ENCODE measurements around the gene NOVA2.
"Not testable (repeated sequence)": the region's sequence is repeated elsewhere in the genome, so short reads cannot be mapped to it uniquely, and the experiment has no call there.

NOVA2 gene

DNA sequence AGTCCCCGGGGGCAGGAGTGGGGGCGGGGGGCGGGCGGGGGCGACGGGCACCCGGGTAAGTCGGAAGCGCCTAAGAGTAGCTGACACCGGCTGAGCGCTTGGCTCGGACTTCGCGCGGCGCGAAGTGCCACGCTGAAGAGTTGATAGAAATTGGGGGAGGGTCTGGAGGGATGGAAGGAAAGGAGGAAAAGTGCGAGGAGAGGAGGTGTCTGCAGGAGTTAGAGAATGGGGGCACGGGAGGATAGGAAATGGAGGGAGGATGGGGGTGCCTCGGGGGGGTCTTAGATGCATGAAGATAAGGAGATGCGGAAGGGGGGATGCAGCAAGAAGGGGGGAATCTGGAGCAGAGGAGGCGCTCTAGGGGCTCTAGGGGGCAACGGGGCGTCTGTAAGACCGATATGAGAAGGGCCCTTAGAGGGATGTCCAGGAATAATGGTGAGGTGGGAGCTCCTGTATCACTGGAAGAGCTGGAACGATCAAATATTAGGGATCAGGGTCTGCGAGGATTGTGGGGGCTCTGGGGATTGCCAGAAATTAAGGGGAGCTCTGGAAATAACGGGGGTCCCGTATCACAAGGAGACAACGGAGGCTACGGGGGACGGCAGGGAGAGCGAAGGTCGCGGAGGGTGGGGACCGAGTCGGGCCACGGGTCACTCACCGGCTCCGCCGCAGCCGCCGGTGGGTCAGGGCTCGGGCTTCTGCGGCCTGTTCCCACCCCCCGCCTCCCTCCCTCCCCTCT is 71.6 kb downstream of the NOVA2 start, which contains the start of gene MYPOP:
MYPOP (minus strand) TSS at position 702 of the 739 bp plus-strand sequence. CDS start 840 bp downstream, outside the sequence.
- peaks cover 8% of the 10 kb centered on the region for H3K36me3 Mint-ChIP-seq
- peak within 1 kb of the TSS; percentile 76 for H3K27ac Mint-ChIP-seq
- H3K4me3 Mint-ChIP-seq, result peak within 1 kb of the TSS; percentile 93
- no peaks in the 10 kb centered on the region for H3K9me3 Mint-ChIP-seq (ENCODE audit: low read depth)
- H3K27me3 Mint-ChIP-seq, result no peaks in the 10 kb centered on the region
- peaks cover 16% of the 10 kb centered on the region for H3K4me1 Mint-ChIP-seq (ENCODE audit: low read depth)

DNA sequence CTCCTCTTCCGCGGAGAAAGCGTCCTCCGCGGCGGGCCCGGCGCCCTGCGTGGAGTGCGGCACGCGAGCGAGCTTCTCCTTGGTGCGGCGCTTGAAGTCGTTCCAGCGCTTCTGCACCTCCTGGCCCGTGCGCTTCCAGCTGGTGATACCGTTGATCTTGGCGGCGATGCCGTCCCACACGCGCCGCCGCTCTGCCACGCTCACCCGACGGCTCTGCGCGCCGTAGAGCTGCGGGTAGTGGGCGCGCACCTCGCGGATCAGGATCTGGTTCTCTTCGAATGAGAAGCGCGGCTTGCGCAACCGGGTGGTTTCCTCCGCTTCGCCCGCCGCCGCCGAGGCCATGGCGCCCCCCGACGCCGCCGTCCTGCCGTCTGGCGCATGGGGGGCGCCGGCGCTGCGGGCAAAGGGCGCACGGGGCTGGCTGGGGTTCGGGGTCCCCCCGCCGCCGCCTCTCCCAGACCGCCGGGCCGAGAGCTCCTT is 72.2 kb downstream of the NOVA2 start:
- H3K9me3 Mint-ChIP-seq (ENCODE audit: low read depth), result no peaks in the 10 kb centered on the region
- no peak overlapping the region for H3K27ac Mint-ChIP-seq
- H3K4me1 Mint-ChIP-seq (ENCODE audit: low read depth), result peaks cover 16% of the 10 kb centered on the region
- H3K27me3 Mint-ChIP-seq, result no peaks in the 10 kb centered on the region
- H3K36me3 Mint-ChIP-seq, result peaks cover 8% of the 10 kb centered on the region
- peak overlapping the region; percentile 49 for H3K4me3 Mint-ChIP-seq

DNA sequence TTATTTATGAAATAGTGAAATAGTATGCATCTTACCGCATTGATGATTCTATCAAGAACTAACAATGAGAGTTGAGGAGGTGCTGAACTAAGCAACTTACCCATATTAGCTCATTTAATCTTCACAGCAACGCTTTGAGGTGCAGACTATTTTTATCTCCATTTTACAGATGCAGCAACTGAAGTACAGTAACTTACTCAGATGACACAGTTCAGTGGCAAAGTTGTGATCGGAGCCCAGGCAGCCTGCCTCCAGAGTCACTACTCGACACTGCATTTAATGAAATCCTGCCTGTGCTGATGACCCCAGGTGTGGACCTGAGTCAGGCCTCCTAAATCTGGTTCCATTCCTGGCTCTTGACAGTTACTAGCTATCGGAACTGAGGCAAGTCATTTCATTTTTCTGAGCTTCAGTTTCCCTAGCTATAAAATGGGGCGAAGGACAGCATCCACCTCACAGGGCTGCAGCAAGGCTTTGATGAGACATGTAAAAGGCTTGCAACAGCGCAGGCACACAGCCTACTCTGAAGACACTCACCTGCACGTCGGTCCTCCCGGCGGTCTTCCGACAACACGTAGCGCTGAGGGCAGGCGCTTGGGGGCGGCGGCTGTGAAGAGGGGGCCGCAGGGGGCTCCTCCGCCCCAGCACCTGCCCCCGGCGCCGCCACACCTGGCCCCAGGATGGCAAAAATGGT is 72.8 kb downstream of the NOVA2 start:
- no peak overlapping the region for H3K27ac Mint-ChIP-seq
- peak overlapping the region; percentile 59 for H3K4me3 Mint-ChIP-seq
- peaks cover 16% of the 10 kb centered on the region for H3K4me1 Mint-ChIP-seq (ENCODE audit: low read depth)
- no peaks in the 10 kb centered on the region for H3K9me3 Mint-ChIP-seq (ENCODE audit: low read depth)
- H3K36me3 Mint-ChIP-seq, result peaks cover 8% of the 10 kb centered on the region
- H3K27me3 Mint-ChIP-seq, result no peaks in the 10 kb centered on the region

DNA sequence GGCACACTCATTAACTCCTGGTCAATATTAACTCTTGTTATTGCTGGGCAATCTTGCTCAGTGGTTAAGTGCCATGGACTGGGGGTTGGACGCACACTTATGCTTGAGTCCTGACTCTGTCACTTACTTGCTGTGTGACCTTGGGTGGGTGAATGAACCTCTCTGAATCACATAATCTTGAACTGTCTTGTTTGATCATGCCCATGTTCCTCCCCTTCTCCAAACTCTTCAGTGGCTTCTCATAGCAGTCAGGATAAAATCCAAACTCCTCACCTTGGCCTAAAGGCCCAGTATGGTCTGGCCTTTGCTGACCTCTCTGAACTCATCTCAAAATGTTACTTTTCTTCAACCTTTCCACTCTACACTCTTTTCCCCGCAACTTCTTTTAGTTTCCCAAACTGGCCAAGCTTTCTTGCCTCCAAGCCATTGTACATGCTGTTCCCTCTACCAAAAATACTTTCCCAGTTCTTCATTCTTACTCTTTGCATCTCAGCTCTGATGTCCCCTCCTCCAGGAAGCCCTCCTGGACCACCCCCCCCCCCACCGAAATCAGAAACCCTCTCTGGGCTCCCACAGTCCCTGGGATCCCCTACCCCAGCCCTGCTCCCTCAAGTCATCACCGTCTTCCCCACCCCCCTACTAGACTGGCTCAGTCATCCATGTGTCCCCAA is 73.6 kb downstream of the NOVA2 start:
- Mint-ChIP-seq H3K4me1 (ENCODE audit: low read depth) (peaks cover 18% of the 10 kb centered on the region), H3K27ac (no peak overlapping the region), H3K9me3 (ENCODE audit: low read depth) (no peaks in the 10 kb centered on the region), H3K27me3 (no peaks in the 10 kb centered on the region), H3K36me3 (peaks cover 8% of the 10 kb centered on the region), H3K4me3 (peak overlapping the region; percentile 59)

DNA sequence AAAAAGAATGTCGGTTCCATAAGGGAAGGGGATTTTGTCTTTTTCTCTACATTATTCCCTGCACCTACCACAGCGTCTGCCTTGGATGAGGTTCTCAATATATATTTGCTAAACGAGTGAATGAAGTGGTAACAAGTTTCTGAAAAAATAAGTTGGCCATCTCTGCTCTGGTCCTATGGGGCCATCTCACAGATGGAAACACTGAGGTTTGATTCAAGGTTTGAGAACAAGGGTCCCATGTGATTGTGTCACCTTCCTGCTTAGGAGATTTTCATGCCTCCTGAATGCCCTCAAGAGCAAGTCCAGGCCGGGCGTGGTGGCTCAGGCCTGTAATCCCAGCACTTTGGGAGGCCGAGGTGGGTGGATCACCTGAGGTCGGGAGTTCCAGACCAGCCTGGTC is 74.4 kb downstream of the NOVA2 start:
- Mint-ChIP-seq H3K4me1 (ENCODE audit: low read depth) (peaks cover 18% of the 10 kb centered on the region), H3K27me3 (no peaks in the 10 kb centered on the region), H3K9me3 (ENCODE audit: low read depth) (no peaks in the 10 kb centered on the region), H3K4me3 (no peak overlapping the region), H3K27ac (no peak overlapping the region), H3K36me3 (peaks cover 8% of the 10 kb centered on the region)

DNA sequence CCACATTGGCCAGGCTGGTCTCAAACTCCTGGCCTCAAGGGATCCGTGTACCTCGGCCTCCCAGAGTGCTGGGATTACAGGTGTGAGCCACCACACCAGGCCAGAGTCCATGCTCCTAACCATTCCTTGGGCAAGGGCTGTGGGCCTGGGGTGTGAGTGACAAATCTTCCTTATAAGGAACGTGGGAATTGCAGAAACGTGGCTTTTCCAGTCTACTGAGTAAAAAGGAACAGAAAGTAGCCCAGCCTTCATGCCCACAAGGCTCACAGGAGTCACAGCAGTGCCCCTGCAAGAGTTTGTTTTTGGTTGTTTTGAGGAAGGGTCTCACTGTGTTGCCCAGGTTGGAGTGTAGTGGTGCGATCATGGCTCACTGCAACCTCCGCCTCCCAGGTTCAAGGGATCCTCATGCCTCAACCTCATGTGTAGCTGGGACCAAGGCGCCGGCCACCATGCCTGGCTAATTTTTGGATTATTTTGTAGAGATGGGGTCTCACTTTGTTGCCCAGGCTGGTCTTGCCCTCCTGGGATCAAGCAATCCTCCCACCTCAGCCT is 76.3 kb downstream of the NOVA2 start:
- peaks cover 14% of the 10 kb centered on the region for H3K4me1 Mint-ChIP-seq (ENCODE audit: low read depth)

DNA sequence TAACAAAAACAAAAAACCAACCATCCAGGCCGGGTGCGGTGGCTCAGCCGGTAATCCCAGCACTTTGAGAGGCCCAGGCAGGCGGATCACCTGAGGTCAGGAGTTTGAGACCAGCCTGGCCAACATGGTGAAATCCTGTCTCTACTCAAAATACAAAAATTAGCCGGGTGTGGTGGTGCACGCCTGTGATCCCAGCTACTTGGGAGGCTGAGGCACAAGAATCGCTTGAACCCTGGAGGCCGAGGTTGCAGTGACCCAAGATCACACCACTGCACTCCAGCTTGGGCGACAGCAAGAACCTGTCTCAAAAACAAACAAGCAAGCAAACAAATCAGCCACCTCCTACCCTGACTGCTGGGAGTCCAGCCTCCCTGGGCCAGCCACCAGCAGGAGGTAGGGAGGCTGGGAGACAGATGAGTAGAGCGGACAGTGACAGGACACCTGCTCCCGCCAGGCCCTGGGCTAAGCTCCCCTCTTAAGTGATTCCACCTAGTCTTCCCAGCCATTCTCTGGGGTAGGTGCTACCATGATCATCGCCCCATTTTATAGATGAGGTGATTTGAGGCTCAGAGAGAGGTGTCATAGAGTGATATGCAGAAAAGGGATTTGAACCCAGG is 77.6 kb downstream of the NOVA2 start:
- H3K36me3 Mint-ChIP-seq; H3K4me3 Mint-ChIP-seq; H3K9me3 Mint-ChIP-seq (ENCODE audit: low read depth); H3K27me3 Mint-ChIP-seq; H3K27ac Mint-ChIP-seq: not testable (repeated sequence)
- H3K4me1 Mint-ChIP-seq (ENCODE audit: low read depth), result peaks cover 11% of the 10 kb centered on the region

More for the DNA sequence above, 76.3 kb downstream of the NOVA2 start:
- H3K27me3 Mint-ChIP-seq, result no peaks in the 10 kb centered on the region
- no peaks in the 10 kb centered on the region for H3K9me3 Mint-ChIP-seq (ENCODE audit: low read depth)
- H3K27ac Mint-ChIP-seq, result no peak overlapping the region
- H3K36me3 Mint-ChIP-seq, result peaks cover 8% of the 10 kb centered on the region
- no peak overlapping the region for H3K4me3 Mint-ChIP-seq

DNA sequence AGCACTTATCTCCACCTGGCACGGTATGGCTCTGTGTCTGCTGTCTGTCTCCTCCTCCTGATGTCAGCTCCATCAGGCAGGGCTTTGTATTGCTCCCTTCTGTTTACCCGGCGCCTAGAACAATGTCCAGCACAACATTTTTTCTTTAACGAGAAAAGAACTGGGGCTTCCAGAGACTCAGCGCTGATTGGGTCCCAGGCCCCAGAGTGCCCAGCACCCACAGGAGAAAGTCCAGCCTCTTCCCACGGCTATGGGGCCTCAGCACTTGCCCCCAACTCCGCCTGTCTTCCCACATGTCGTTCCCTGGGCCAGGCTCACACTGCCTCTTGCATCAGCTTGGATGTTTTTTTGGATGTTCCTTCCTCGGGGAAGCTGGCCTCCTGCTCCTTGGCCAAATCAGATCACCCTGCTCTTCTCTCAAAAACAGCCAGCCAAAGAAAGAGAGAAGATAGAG is 78.1 kb downstream of the NOVA2 start:
- Mint-ChIP-seq H3K9me3 (ENCODE audit: low read depth) (no peaks in the 10 kb centered on the region), H3K36me3 (peaks cover 6% of the 10 kb centered on the region)

DNA sequence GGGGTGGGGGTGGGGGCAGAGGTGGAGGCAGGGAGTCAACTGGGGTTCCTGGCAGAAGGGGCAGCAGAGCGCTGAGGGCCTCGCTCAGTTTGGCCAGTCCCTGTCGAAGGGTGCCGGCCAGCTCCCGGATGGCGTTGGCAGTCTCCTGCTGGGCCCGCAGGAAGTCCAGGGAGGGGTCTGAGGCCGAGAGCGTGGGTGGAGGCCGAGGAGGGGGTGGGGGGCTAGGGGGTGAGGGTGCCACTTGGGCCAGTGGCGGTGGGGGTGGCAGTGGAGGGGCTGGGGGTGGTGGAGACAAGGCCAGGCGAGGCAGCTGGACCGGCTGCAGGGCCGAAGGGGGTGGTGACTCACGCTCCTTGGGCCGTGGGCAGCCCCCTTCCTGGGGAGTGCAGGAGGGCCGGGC is 82.8 kb downstream of the NOVA2 start:
- Mint-ChIP-seq H3K9me3 (ENCODE audit: low read depth) (no peaks in the 10 kb centered on the region), H3K4me1 (ENCODE audit: low read depth) (peaks cover 2% of the 10 kb centered on the region), H3K27me3 (no peaks in the 10 kb centered on the region), H3K4me3 (no peak overlapping the region), H3K27ac (no peak overlapping the region), H3K36me3 (peaks cover 3% of the 10 kb centered on the region)

More for the DNA sequence above, 78.1 kb downstream of the NOVA2 start:
- H3K27me3 Mint-ChIP-seq, result no peaks in the 10 kb centered on the region
- no peak overlapping the region for H3K4me3 Mint-ChIP-seq
- peaks cover 6% of the 10 kb centered on the region for H3K4me1 Mint-ChIP-seq (ENCODE audit: low read depth)
- no peak overlapping the region for H3K27ac Mint-ChIP-seq

DNA sequence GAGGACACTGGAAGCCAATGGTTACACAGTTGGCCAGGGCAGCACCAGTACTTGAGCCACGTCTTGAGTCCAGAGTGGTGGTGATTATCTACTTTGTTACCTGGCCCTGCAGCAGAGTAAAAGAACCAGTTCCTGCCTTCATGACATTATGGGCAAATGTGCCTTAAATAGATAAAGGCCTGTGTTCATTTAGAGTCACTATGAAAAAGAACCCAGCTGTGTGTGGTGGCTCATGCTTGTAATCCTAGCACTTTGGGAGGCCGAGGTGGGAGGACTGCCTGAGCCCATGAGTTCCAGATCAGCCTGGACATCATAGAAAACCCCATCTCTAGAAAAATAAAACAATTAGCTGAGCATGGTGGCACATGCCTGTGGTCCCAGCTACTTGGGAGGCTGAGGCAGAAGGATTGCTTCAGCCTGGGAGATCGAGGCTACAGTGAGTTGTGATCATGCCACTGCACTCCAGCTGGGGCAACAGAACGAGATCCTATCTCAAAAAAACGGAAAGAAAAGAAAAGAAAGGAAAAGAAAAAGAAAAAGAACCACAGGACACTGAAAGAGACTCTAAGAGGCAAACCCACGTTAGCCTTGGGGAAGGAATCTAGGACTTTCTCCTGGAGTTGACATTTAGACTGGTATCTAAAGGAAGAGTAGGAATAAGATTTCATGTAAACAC is 84.3 kb downstream of the NOVA2 start:
- peaks cover 4% of the 10 kb centered on the region for H3K4me1 Mint-ChIP-seq (ENCODE audit: low read depth)
- no peaks in the 10 kb centered on the region for H3K27me3 Mint-ChIP-seq
- no peaks in the 10 kb centered on the region for H3K9me3 Mint-ChIP-seq (ENCODE audit: low read depth)
- peaks cover 3% of the 10 kb centered on the region for H3K36me3 Mint-ChIP-seq
- H3K4me3 Mint-ChIP-seq, result no peak overlapping the region
- no peak overlapping the region for H3K27ac Mint-ChIP-seq

DNA sequence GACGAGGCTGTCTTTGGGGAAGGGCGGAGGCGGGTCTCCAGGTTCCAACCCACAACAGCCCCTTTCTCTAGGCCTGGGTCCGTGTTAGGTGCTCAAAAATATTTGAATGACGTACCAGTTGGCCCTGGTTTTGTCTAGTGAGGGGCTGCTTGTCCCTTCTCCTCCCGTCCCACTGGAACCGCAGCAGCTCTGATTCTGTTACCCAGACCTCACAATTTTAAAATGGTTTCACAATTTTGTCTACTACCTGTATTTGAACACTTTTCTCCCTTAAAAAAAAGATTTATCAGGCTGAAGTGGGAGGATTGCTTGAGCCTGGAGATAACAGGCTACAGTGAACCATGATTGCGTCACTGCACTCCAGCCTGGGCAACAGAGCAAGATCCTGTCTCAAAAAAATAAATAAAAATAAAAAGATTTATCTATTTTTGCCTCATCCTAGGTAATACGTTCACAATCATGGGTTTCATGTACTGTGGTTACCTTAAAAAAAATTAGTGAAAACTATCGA is 86.4 kb downstream of the NOVA2 start:
- peaks cover 6% of the 10 kb centered on the region for H3K36me3 Mint-ChIP-seq
- no peaks in the 10 kb centered on the region for H3K9me3 Mint-ChIP-seq (ENCODE audit: low read depth)
- peaks cover 15% of the 10 kb centered on the region for H3K4me1 Mint-ChIP-seq (ENCODE audit: low read depth)
- H3K27ac Mint-ChIP-seq, result peak overlapping the region; percentile 94
- H3K27me3 Mint-ChIP-seq, result no peaks in the 10 kb centered on the region
- H3K4me3 Mint-ChIP-seq, result peak overlapping the region; percentile 97

DNA sequence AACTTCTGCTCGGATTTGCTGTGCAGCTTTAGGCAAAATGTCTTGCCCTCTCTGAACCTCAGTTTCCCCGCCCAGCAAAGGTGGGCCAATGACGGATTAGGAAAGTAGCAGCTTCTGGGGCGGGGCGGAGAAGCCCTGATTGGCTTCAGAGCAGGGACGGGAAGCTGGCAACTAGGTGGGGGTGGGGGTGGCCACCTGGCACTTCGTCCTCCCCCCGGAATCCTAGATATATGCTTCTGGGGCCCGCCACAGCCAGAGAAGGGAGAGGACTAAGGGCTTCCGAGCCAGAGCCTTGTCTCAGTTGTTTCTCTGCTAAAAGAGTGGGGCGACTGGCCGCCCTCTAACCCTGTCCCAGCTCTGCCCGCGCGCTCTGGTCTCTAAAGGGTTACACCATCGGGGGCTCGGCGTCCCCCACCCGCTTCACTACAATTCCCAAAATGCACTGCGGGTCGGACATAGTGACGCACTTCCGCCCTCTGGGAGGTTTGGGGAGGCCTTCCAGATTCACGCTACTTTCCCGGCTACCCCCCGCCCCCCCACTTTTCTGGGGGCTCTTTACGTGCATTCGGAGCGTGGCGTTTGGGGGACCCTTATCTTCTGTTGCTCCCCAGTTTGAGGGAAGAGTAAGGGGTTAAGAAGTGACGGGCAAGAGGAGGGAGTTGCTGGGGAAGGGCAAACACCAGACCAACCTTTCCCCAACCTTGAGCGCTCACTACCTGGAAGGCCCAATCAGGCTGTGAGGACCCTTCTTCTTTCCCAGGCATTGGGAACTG is 87.1 kb downstream of the NOVA2 start:
- H3K9me3 Mint-ChIP-seq (ENCODE audit: low read depth), result no peaks in the 10 kb centered on the region
- no peaks in the 10 kb centered on the region for H3K27me3 Mint-ChIP-seq
- H3K4me1 Mint-ChIP-seq (ENCODE audit: low read depth), result peaks cover 17% of the 10 kb centered on the region
- H3K4me3 Mint-ChIP-seq, result peak overlapping the region; percentile 97
- peak overlapping the region; percentile 94 for H3K27ac Mint-ChIP-seq
- H3K36me3 Mint-ChIP-seq, result peaks cover 6% of the 10 kb centered on the region

Data from activated naive CD8-positive, alpha-beta T cell (primary cell).